Measurements from ENCODE around the gene CYBA. TPM values are rescaled to one million over a fixed set of nuclear protein-coding genes. Genes with fewer than 3 reads are reported as not detected.

The CYBA gene
- total RNA-seq, 5 donors from 2014 or later (not counting 1 experiment from before 2014, with no cell fraction given) = 271 to 456 (median 403) TPM

DNA sequence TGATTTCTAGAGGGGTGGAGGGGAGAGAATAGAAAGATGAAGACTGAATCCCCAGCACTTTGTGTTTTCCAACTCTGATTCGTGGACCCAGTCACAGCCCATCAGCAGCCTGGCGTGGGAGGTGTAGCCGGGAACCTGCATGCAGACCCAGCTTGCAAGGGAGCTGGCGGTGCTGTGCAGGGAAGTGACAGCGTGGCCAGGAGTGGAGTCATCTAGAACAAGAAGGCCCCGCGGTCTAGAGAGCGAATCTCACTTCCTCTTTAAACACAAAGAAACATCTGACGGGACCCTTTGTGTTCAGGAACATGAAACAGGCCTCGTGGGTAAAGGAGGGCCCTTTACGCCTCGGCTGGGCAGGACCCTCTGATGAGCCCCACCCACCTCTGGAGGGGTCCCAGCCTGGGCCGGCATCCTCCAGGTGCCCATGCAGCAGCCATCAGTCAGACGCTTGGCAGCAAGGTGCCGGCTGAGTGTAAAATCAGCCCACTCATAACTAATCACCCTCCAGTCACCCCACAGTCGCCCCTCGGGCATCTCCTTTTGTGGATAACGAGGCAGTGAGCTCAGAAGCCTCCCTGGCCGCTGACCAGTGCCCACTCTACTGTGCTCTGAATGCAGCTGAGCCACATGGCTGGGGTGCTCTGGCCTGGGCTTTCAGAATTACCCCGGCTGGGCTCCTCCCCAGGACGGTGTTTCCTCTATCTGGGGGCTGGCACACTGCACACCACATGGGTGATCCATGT, 31.0 kb upstream of the CYBA start:
- DNase-seq = peak in 30 of 35 experiments; percentile 44 to 77 (median 56)
- WGBS (ENCODE audit: insufficient coverage) = 12% methylated on average over 15 of the region's 21 CpGs
- Histone ChIP-seq H3K9me3 (no peaks in the 10 kb centered on the region), H3K4me3 (ENCODE audit: control insufficient read depth in 1 of 2, extremely low read depth in 1 of 2, low read length in 1 of 2) (peak overlapping the region; percentile 17 to 26), H3K27ac (ENCODE audit: low read length) (peak overlapping the region; percentile 70), H3K27me3 (replicated peaks in 1 of 2; ENCODE audit: control insufficient read depth in 2 of 2, extremely low read depth in 1 of 2, insufficient read depth in 2 of 2, low read length in 1 of 2) (peaks cover 0 to 3% of the 10 kb centered on the region in 2 experiments), H3K4me1 (ENCODE audit: control insufficient read depth in 1 of 2, extremely low read depth in 1 of 2, insufficient read depth in 2 of 2, low read length in 2 of 2) (peaks cover 18 to 69% of the 10 kb centered on the region in 2 experiments), H3K36me3 (ENCODE audit: control insufficient read depth in 2 of 2, extremely low read depth in 1 of 2, insufficient read depth in 1 of 2, low read length in 1 of 2) (peaks cover 17 to 36% of the 10 kb centered on the region in 2 donors)
- ChIA-PET CTCF (no interaction called here), POLR2A (interaction anchor here in 1 of 2 donors (0.5 kb wide), 1 partner anchor 21 kb away, joined by 4 read pairs; no protein-coding TSS in a partner anchor)
- Mint-ChIP-seq H3K36me3 (no peaks in the 10 kb centered on the region), H3K27ac (peak overlapping the region; percentile 94 to 97), H3K4me1 (peaks cover 40 to 45% (median 44%) of the 10 kb centered on the region in 3 donors), H3K9me3 (no peaks in the 10 kb centered on the region), H3K4me3 (peak overlapping the region; percentile 59 to 72 (median 65)), H3K27me3 (no peaks in the 10 kb centered on the region)
- peak; percentile 50 to 58 (median 54) for ATAC-seq (replicated peaks in 1 of 4)

DNA sequence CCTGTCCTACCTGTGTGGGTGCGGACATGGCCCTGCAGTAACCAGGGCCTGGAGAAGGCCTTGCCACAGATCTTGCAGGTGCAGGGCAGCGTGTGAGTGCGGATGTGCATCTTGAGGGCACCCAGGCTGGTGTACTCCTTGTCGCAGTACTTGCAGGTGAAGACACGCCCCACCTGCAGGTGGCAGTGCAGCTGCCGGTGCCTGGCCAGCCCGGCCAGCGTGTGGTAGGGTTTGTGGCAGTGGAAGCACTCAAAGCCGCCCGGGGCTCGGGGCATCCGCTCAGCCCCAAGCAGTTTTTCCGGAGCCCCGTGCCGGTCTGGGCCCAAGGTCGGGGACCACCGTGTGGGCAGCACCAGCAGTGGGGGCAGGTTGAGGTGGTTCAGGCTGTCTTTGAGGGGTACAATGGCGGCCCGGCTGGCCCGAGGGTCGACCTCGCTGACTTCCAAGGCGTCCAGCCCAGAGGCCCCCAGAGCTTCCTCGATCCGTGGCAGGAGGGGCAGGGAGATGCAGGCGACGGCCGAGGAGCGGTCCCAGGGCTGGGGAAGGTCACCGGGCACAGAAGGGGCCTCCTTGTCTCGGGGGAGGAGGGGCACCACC, 30.3 kb upstream of the CYBA start:
- DNase-seq (peak in 18 of 35 experiments; percentile 39 to 65 (median 52)), ATAC-seq (replicated peaks in 1 of 4) (peak; percentile 10 to 24 (median 20))
- no peaks in the 10 kb centered on the region for H3K27me3 ChIP-seq (replicated peaks in 1 of 2; ENCODE audit: control insufficient read depth in 2 of 2, extremely low read depth in 1 of 2, insufficient read depth in 2 of 2, low read length in 1 of 2)
- H3K27ac ChIP-seq (ENCODE audit: low read length) = peak overlapping the region; percentile 70
- H3K27ac Mint-ChIP-seq = peak overlapping the region; percentile 94 to 97
- no peaks in the 10 kb centered on the region for H3K27me3 Mint-ChIP-seq
- H3K4me1 ChIP-seq (ENCODE audit: control insufficient read depth in 1 of 2, extremely low read depth in 1 of 2, insufficient read depth in 2 of 2, low read length in 2 of 2) = peaks cover 16 to 64% of the 10 kb centered on the region in 2 experiments
- H3K36me3 Mint-ChIP-seq = no peaks in the 10 kb centered on the region
- WGBS (ENCODE audit: insufficient coverage) = 63% methylated on average over 27 of the region's 31 CpGs
- no peaks in the 10 kb centered on the region for H3K9me3 Mint-ChIP-seq
- H3K4me3 Mint-ChIP-seq = peak overlapping the region; percentile 28 to 72 (median 59)
- H3K4me3 ChIP-seq (ENCODE audit: control insufficient read depth in 1 of 2, extremely low read depth in 1 of 2, low read length in 1 of 2) = peak overlapping the region; percentile 17 to 26
- H3K9me3 ChIP-seq = no peaks in the 10 kb centered on the region
- ChIA-PET CTCF (interaction anchor here in 1 of 2 donors (0.5 kb wide), 1 partner anchor 25 kb away, joined by 3 read pairs; the partner anchor contains the start of genes CTU2 and RNF166), POLR2A (interaction anchor here in 1 of 2 donors (0.5 to 0.6 kb wide), 2 partner anchors 20 to 60 kb away, joined by 3 to 4 read pairs; no protein-coding TSS in a partner anchor)
- H3K36me3 ChIP-seq (ENCODE audit: control insufficient read depth in 2 of 2, extremely low read depth in 1 of 2, insufficient read depth in 1 of 2, low read length in 1 of 2) = peaks cover 23 to 43% of the 10 kb centered on the region in 2 donors
- peaks cover 40 to 45% (median 44%) of the 10 kb centered on the region in 3 donors for H3K4me1 Mint-ChIP-seq

DNA sequence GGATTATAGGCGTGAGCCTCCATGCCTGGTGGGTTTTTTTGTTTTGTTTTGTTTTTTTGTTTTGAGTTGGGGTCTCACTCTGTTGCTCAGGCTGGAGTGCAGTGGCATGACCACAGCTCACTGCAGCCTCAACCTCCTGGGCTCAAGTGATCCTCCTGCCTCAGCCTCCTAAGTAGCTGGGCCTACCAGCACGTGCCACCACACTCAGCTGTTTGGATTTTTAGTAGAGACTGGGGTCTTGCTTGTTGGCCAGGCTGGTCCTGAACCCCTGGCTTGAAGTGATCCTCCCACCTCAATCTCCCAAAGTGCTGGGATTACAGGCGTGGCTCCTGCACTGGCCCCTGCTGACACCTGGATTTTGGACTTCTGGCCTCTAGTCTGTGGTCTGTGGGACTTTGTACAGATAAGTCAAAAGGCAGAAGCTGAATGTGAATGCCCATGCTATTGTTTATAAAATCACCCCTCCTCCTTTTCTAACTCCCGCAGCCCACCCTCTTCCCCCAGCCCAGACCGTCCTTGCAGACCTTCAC, 29.8 kb upstream of the CYBA start:
- peak overlapping the region; percentile 70 for H3K27ac ChIP-seq (ENCODE audit: low read length)
- H3K27me3 ChIP-seq (replicated peaks in 1 of 2; ENCODE audit: control insufficient read depth in 2 of 2, extremely low read depth in 1 of 2, insufficient read depth in 2 of 2, low read length in 1 of 2) = no peaks in the 10 kb centered on the region
- Mint-ChIP-seq H3K27me3 (no peaks in the 10 kb centered on the region), H3K4me1 (peaks cover 40 to 45% (median 44%) of the 10 kb centered on the region in 3 donors), H3K27ac (peak overlapping the region; percentile 94 to 97), H3K36me3 (no peaks in the 10 kb centered on the region), H3K9me3 (no peaks in the 10 kb centered on the region), H3K4me3 (peak overlapping the region in 1 of 3 donors; percentile 72)
- peaks cover 16 to 61% of the 10 kb centered on the region in 2 experiments for H3K4me1 ChIP-seq (ENCODE audit: control insufficient read depth in 1 of 2, extremely low read depth in 1 of 2, insufficient read depth in 2 of 2, low read length in 2 of 2)
- POLR2A ChIA-PET = interaction anchor here (0.6 kb wide), 3 partner anchors 22 to 59 kb away, joined by 3 to 6 read pairs (median 3); no protein-coding TSS in a partner anchor
- DNase-seq (no peak), ATAC-seq (replicated peaks in 1 of 4) (no peak)
- no peaks in the 10 kb centered on the region for H3K9me3 ChIP-seq
- H3K36me3 ChIP-seq (ENCODE audit: control insufficient read depth in 2 of 2, extremely low read depth in 1 of 2, insufficient read depth in 1 of 2, low read length in 1 of 2) = peaks cover 29 to 46% of the 10 kb centered on the region in 2 donors
- CTCF ChIA-PET = interaction anchor here in 1 of 2 donors (0.5 to 0.6 kb wide), 2 partner anchors 26 to 79 kb away, joined by 3 read pairs; partner anchors contain the start of genes CTU2 and RNF166
- 95% methylated on average over 2 of the region's 5 CpGs for WGBS (ENCODE audit: insufficient coverage)
- H3K4me3 ChIP-seq (ENCODE audit: control insufficient read depth in 1 of 2, extremely low read depth in 1 of 2, low read length in 1 of 2) = no peak overlapping the region

DNA sequence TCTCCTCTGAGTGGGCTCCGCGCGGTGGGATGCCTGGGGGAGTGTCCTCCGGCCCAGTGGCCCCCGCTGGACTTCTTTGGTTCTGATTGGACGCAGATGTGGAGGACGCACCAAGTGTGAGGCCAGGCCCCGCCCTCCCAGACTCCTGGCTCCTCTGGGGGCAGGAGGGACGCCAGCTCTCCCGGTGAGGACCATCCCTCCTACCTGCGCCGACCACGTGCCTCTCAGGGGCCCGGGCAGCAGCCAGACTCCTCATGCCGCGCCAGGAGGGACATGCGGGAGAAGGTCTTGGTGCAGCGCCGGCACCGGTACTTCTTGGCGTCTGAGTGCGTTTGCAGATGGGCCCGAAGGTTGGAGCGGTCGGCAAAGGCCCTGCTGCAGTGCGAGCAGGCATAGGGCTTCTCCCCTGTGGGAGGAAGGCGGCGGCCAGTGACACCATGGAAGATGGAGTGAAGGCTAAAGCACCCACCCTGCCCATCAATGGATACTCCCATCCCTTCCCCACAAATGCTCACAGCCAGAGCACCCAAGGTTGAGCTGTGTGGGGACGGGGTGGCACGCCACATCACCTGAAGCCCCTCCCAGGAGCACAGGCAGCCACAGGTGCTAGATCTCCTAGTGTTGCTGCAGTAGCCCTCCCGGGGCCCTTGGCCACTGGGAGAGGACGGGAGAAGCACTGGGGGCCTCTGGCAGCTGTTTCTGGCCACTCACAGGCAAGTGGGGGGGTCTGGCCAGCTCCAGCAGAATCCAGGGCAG, 27.5 kb upstream of the CYBA start:
- Mint-ChIP-seq H3K27me3 (no peaks in the 10 kb centered on the region), H3K4me1 (peaks cover 24 to 25% (median 25%) of the 10 kb centered on the region in 3 donors), H3K36me3 (no peaks in the 10 kb centered on the region), H3K4me3 (no peak overlapping the region), H3K9me3 (no peaks in the 10 kb centered on the region), H3K27ac (no peak overlapping the region)
- no peak for DNase-seq
- Histone ChIP-seq H3K4me1 (ENCODE audit: control insufficient read depth in 1 of 2, extremely low read depth in 1 of 2, insufficient read depth in 2 of 2, low read length in 2 of 2) (peaks cover 11 to 40% of the 10 kb centered on the region in 2 experiments), H3K36me3 (ENCODE audit: control insufficient read depth in 2 of 2, extremely low read depth in 1 of 2, insufficient read depth in 1 of 2, low read length in 1 of 2) (peaks cover 32 to 52% of the 10 kb centered on the region in 2 donors), H3K27ac (ENCODE audit: low read length) (no peak overlapping the region), H3K9me3 (no peaks in the 10 kb centered on the region), H3K4me3 (ENCODE audit: control insufficient read depth in 1 of 2, extremely low read depth in 1 of 2, low read length in 1 of 2) (no peak overlapping the region), H3K27me3 (replicated peaks in 1 of 2; ENCODE audit: control insufficient read depth in 2 of 2, extremely low read depth in 1 of 2, insufficient read depth in 2 of 2, low read length in 1 of 2) (no peaks in the 10 kb centered on the region)
- CTCF ChIA-PET = no interaction called here
- POLR2A ChIA-PET = no interaction called here
- ATAC-seq (replicated peaks in 1 of 4) = no peak
- WGBS (ENCODE audit: insufficient coverage) = 91% methylated on average over 27 of the region's 32 CpGs

DNA sequence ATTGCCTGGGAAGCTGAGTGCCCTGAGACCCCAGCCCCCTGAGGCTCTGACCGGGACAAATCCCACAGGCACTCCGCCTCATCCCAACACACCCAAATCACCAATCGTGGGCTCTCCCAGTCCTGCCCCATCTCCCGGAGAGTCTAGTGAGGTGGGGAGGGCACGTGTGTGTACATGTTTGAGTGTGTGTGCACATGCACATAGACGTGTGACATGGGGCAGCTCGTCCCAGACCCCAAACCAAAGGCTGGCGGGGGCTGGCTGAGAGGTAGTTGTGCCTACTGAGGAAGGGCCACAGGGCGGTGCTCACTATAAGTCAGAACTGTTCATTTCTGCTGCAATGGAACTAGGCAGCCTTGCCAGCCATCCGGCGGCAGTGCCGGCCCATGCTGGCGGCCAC, 26.9 kb upstream of the CYBA start:
- no peaks in the 10 kb centered on the region for H3K9me3 ChIP-seq
- H3K9me3 Mint-ChIP-seq = no peaks in the 10 kb centered on the region
- no peaks in the 10 kb centered on the region for H3K27me3 Mint-ChIP-seq
- no peak overlapping the region for H3K27ac ChIP-seq (ENCODE audit: low read length)
- H3K4me3 ChIP-seq (ENCODE audit: control insufficient read depth in 1 of 2, extremely low read depth in 1 of 2, low read length in 1 of 2) = no peak overlapping the region
- no peaks in the 10 kb centered on the region for H3K36me3 Mint-ChIP-seq
- peaks cover 32 to 52% of the 10 kb centered on the region in 2 donors for H3K36me3 ChIP-seq (ENCODE audit: control insufficient read depth in 2 of 2, extremely low read depth in 1 of 2, insufficient read depth in 1 of 2, low read length in 1 of 2)
- ChIA-PET CTCF (no interaction called here), POLR2A (no interaction called here)
- H3K27me3 ChIP-seq (replicated peaks in 1 of 2; ENCODE audit: control insufficient read depth in 2 of 2, extremely low read depth in 1 of 2, insufficient read depth in 2 of 2, low read length in 1 of 2) = no peaks in the 10 kb centered on the region
- ATAC-seq (replicated peaks in 1 of 4) (no peak), DNase-seq (no peak)
- H3K4me1 ChIP-seq (ENCODE audit: control insufficient read depth in 1 of 2, extremely low read depth in 1 of 2, insufficient read depth in 2 of 2, low read length in 2 of 2) = peaks cover 11 to 34% of the 10 kb centered on the region in 2 experiments
- no peak overlapping the region for H3K4me3 Mint-ChIP-seq
- H3K4me1 Mint-ChIP-seq = peaks cover 19 to 22% (median 21%) of the 10 kb centered on the region in 3 donors
- H3K27ac Mint-ChIP-seq = no peak overlapping the region
- WGBS (ENCODE audit: insufficient coverage) = 72% methylated on average over 10 of the region's 13 CpGs
